Spleen (tissue), 11 donors: ENCODE measurements around the gene CHCHD6. TPM values are rescaled to one million over a fixed set of nuclear protein-coding genes. Genes with fewer than 3 reads are reported as not detected.
A peak's percentile ranks its signal among the peaks of the same experiment; 100 is the strongest.

Experiments
- DNase-seq: peaks from one replicate; pipeline ENCODE4 v3.0.0-alpha.2; 2020
- H3K27ac ChIP-seq, 8 donors: fragments of 200-600 bp; sonication (generic) in 7 of 8; 1 replicate in 4 of 8; 2 replicates in 4 of 8; pipeline versions ENCODE4 v1.5.0 to v1.8.0; 2016 to 2021; ENCODE audit warnings: inconsistent platforms in 4 of 8, mild to moderate bottlenecking in 4 of 8, moderate library complexity in 1 of 8
- H3K27me3 ChIP-seq, 7 donors: fragments of 200-600 bp; sonication (generic) in 6 of 7; replicated peaks in 1 of 7; 1 replicate in 4 of 7; 2 replicates in 3 of 7; pipeline versions ENCODE4 v1.5.0 to v1.8.0; 2016 to 2021; ENCODE audit warnings: inconsistent platforms in 3 of 7, mild to moderate bottlenecking in 1 of 7
- H3K36me3 ChIP-seq, 6 donors: fragments of 200-600 bp; sonication (generic) in 5 of 6; 1 replicate in 4 of 6; 2 replicates in 2 of 6; pipeline versions ENCODE4 v1.5.0 to v1.8.0; 2016 to 2021; ENCODE audit warnings: inconsistent platforms in 2 of 6
- H3K4me1 ChIP-seq, 6 donors: fragments of 200-600 bp; sonication (generic) in 5 of 6; 1 replicate in 3 of 6; 2 replicates in 3 of 6; pipeline versions ENCODE4 v1.5.0 to v1.8.0; 2016 to 2021; ENCODE audit warnings: inconsistent platforms in 3 of 6
- H3K4me3 ChIP-seq, 8 donors: fragments of 200-600 bp; sonication (generic) in 7 of 8; 1 replicate in 4 of 8; 2 replicates in 4 of 8; pipeline versions ENCODE4 v1.5.0 to v1.8.0; 2016 to 2021; ENCODE audit warnings: inconsistent platforms in 4 of 8, mild to moderate bottlenecking in 4 of 8, moderate library complexity in 2 of 8
- H3K9me3 ChIP-seq, 8 donors: fragments of 200-600 bp; sonication (generic) in 7 of 8; 1 replicate in 4 of 8; 2 replicates in 4 of 8; pipeline versions ENCODE4 v1.5.0 to v1.8.0; 2016 to 2021; ENCODE audit warnings: inconsistent platforms in 4 of 8
- POLR2A ChIP-seq, 3 donors: fragments of 450-650 bp; IDR thresholded peaks; one replicate each; pipeline ENCODE4 v1.5.1; 2017; ENCODE audit warnings: antibody characterized with exemption in 3 of 3, mild to moderate bottlenecking in 1 of 3
- POLR2AphosphoS5 ChIP-seq, 3 donors: sonication (generic); formaldehyde crosslinking; IDR thresholded peaks; one replicate each; pipeline ENCODE4 v1.5.1; 2017; ENCODE audit warnings: antibody characterized with exemption in 3 of 3
- WGBS, 5 donors: extraction: QIAGEN DNeasy Blood & Tissue Kit in 3 of 5; methylation state at CpG; one replicate each; pipeline versions ENCODE4 v1.1.5 to v1.1.7; 2013 to 2018; 5-methylcytosine and 5-hydroxymethylcytosine counted together
- intact Hi-C: fragments of 100-400 bp; cut with DNase I; formaldehyde crosslinking; loops from one replicate; pipeline ENCODE4 v1.15.0; 2023; ENCODE audit warnings: low total_unique reads
- polyA plus RNA-seq, 3 donors: library from polyadenylated mRNA; stranded (reverse); fragments of 200-250 nt; gene quantifications; one replicate each; pipeline ENCODE4 v1.2.1, GENCODE V29; 2013
- total RNA-seq, 7 donors: library from RNA; depleted of rRNA in 3 of 7; stranded (reverse); fragments of >200 nt in 3 of 7; fragmentation: NEBNext Ultra II Directional in 4 of 7; extraction: Animal tissue kit (Norgen Biotek cat#: 25700) in 4 of 7; gene quantifications; one replicate each; pipeline versions ENCODE4 v1.1.0 to v1.2.1, GENCODE V29; 2016 to 2021
- TF ChIP-seq, protein P1 (sequence below), 11 experiments: fragments of 200-600 bp in 7 of 11; fragments of 450-650 bp in 4 of 11; sonication (generic) in 4 of 11; IDR thresholded peaks in 8 of 11; conservative IDR thresholded peaks in 3 of 11; 1 replicate in 7 of 11; 2 replicates in 4 of 11; pipeline versions ENCODE4 v1.4.0 to v1.8.0; 2016 to 2021; ENCODE audit warnings: antibody characterized with exemption in 11 of 11, inconsistent platforms in 4 of 11, mild to moderate bottlenecking in 1 of 11
- donor health status: healthy with polysubstance abuse.
- donor health status: DM: no; HTN: no; CAD: no; lungs with moderate emphysema.
- donor health status: DM: no; HTN: no; CAD: no.
- donor health status: Bipolar disorder and iron deficiency.
- donor health status: healthy.
- donor health status: DM: no; HTN: no; CAD: no.
- donor health status: DM: yes; HTN: yes; CAD: no.

The CHCHD6 gene
- total and polyA plus RNA-seq, 10 donors, result 6.3 to 39.1 (median 11.8) TPM

DNA sequence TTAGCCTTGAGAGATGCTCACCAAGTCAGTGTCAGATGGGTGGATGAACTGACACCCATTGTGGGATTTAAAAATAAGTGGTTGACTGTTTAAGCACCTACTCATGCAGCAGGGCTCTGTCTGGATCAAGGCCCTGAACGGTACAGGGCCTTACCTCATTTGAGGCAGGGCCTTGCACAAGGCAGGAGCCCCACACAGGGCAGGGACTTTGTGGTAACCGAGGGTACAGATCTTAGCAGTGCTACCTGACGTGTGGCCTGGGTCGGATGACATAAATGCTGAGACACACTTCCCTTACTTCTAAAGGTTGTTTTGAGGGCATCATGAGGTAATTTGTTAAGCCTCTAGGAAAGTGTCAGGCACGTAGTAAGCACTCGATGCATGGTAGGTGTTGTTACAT is 219.4 kb downstream of the CHCHD6 start:
- peaks cover 0 to 8% (median 0%) of the 10 kb centered on the region in 8 donors for H3K9me3 ChIP-seq
- H3K4me1 ChIP-seq, result peaks cover 21 to 67% (median 47%) of the 10 kb centered on the region in 6 donors
- no peak overlapping the region for H3K27ac ChIP-seq
- H3K36me3 ChIP-seq, result peaks cover 0 to 4% (median 0%) of the 10 kb centered on the region in 6 donors
- H3K4me3 ChIP-seq, result no peak overlapping the region
- 83 to 99% (median 89%) methylated on average over 6 of the region's 6 CpGs for WGBS, 5 donors
- H3K27me3 ChIP-seq, result peaks cover 0 to 23% (median 0%) of the 10 kb centered on the region in 7 donors
- no peak for DNase-seq
- intact Hi-C loops, result no loop called here
- TF ChIP-seq, protein P1, sequence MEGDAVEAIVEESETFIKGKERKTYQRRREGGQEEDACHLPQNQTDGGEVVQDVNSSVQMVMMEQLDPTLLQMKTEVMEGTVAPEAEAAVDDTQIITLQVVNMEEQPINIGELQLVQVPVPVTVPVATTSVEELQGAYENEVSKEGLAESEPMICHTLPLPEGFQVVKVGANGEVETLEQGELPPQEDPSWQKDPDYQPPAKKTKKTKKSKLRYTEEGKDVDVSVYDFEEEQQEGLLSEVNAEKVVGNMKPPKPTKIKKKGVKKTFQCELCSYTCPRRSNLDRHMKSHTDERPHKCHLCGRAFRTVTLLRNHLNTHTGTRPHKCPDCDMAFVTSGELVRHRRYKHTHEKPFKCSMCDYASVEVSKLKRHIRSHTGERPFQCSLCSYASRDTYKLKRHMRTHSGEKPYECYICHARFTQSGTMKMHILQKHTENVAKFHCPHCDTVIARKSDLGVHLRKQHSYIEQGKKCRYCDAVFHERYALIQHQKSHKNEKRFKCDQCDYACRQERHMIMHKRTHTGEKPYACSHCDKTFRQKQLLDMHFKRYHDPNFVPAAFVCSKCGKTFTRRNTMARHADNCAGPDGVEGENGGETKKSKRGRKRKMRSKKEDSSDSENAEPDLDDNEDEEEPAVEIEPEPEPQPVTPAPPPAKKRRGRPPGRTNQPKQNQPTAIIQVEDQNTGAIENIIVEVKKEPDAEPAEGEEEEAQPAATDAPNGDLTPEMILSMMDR (IDR thresholded peaks at IDR 0.05 in 8 of 11, conservative IDR thresholded peaks at IDR 0.05 in 3 of 11), result no peak
- TF ChIP-seq POLR2A (IDR thresholded peaks at IDR 0.05), result no peak
- no peak for TF ChIP-seq POLR2AphosphoS5 (IDR thresholded peaks at IDR 0.05)

DNA sequence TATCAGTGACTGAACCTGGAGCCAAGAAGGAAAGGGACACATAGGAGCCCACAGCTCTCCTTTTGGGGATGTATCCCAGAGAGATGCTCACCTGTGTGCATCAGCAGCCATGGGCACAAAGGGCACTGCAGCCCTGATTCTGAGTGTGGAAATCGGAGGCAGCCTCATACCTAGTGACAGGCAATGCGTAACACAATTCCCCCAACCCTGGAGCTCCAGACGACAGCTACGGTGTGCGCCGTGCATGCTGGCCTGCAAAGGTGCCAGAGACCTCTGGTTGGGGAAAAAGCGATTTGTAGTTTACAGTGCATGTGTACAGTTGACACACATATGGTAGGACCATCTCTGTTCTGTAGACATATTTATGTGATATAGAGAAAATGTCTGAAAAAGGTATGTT is 219.9 kb downstream of the CHCHD6 start:
- Histone ChIP-seq H3K27ac (no peak overlapping the region), H3K9me3 (peaks cover 0 to 8% (median 0%) of the 10 kb centered on the region in 8 donors), H3K36me3 (peaks cover 0 to 4% (median 0%) of the 10 kb centered on the region in 6 donors), H3K4me3 (no peak overlapping the region), H3K4me1 (peaks cover 21 to 67% (median 47%) of the 10 kb centered on the region in 6 donors), H3K27me3 (peaks cover 0 to 23% (median 0%) of the 10 kb centered on the region in 7 donors)
- DNase-seq, result peak; percentile 53
- 94 to 98% (median 96%) methylated on average over 7 of the region's 7 CpGs for WGBS, 5 donors
- no peak for TF ChIP-seq POLR2AphosphoS5 (IDR thresholded peaks at IDR 0.05)
- TF ChIP-seq, protein P1 (IDR thresholded peaks at IDR 0.05 in 8 of 11, conservative IDR thresholded peaks at IDR 0.05 in 3 of 11), result no peak
- no peak for TF ChIP-seq POLR2A (IDR thresholded peaks at IDR 0.05)
- intact Hi-C loops, result no loop called here

DNA sequence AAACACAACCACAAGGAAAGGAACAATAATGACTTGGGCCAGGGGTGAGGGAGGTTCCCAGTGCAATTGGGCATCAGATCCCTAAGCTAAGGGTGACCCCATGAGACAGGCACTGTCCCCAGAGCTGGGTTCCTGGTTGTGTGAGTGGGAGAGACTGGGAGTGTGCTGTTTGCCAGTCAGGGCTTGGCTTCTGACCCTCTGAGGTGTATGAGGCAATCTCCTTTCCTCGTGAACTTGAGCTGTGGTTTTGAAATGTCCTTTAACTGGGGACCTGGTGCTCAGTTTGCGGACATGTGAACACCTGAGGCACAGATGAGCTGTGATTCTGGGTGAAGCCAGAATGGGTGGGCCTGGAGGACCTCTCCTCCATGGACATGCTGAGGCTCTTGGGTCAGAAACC is 220.4 kb downstream of the CHCHD6 start:
- Histone ChIP-seq H3K9me3 (peaks cover 0 to 8% (median 0%) of the 10 kb centered on the region in 8 donors), H3K27me3 (peaks cover 0 to 23% (median 0%) of the 10 kb centered on the region in 7 donors), H3K27ac (peak overlapping the region in 3 of 8 donors; percentile 68 to 75 (median 71)), H3K4me3 (no peak overlapping the region), H3K4me1 (peaks cover 21 to 67% (median 47%) of the 10 kb centered on the region in 6 donors), H3K36me3 (peaks cover 0 to 4% (median 0%) of the 10 kb centered on the region in 6 donors)
- TF ChIP-seq, protein P1 (IDR thresholded peaks at IDR 0.05 in 8 of 11, conservative IDR thresholded peaks at IDR 0.05 in 3 of 11), result no peak
- no peak for TF ChIP-seq POLR2AphosphoS5 (IDR thresholded peaks at IDR 0.05)
- no peak for TF ChIP-seq POLR2A (IDR thresholded peaks at IDR 0.05)
- intact Hi-C loops, result no loop called here
- 40 to 85% (median 73%) methylated on average over 1 to 2 of the region's 2 CpGs for WGBS, 5 donors
- peak; percentile 46 for DNase-seq

DNA sequence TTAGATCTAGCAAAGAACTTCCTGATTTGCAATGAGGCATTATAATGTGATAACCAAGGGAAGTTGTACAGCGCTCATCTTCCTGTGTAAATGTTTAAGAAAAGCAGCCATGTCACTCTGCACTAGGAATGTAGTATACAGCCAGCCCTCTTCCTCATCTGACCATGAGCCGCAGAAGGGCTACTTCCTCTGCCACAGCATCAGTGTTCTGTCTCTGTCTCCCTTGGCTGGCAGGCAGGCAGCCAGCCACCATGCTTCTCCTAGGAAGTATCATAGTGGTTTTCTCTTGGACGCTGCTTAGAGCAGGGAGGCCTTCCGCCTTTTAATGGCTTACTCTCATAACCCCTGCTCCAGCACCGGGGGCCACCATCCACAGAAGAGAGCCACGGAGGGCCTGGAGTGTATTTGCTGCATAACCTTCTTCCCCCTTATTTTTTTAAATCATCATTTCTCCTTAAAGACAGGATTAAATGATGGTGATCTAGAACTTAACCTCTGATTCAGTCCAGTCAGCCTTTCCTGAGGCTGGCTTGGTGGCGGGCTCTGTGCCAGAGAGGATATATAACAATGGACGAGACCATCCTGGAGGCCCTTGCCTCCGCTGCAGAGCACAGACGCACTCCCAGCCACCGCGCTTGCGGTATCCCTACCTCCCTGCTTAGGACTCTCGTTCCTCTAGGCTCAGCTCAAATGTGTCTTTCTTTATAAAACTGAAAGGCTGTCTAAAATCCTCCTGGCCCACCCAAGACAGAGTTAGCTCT is 221.6 kb downstream of the CHCHD6 start:
- peaks cover 0 to 23% (median 0%) of the 10 kb centered on the region in 7 donors for H3K27me3 ChIP-seq
- H3K4me1 ChIP-seq, result peaks cover 21 to 67% (median 47%) of the 10 kb centered on the region in 6 donors
- peaks cover 0 to under 1% (median 0%) of the 10 kb centered on the region in 6 donors for H3K36me3 ChIP-seq
- no peak overlapping the region for H3K4me3 ChIP-seq
- DNase-seq, result peak; percentile 75
- H3K9me3 ChIP-seq, result peaks cover 0 to 2% (median 0%) of the 10 kb centered on the region in 8 donors
- TF ChIP-seq POLR2AphosphoS5 (IDR thresholded peaks at IDR 0.05) (peak in 2 of 3 donors; percentile 35 to 41), POLR2A (IDR thresholded peaks at IDR 0.05) (no peak)
- TF ChIP-seq, protein P1 (IDR thresholded peaks at IDR 0.05 in 8 of 11, conservative IDR thresholded peaks at IDR 0.05 in 3 of 11), result no peak
- 64 to 75% (median 68%) methylated on average over 14 of the region's 14 CpGs for WGBS, 5 donors
- H3K27ac ChIP-seq, result peak overlapping the region; percentile 6 to 75 (median 56)
- intact Hi-C loops, result no loop called here
